Suprapubic skin (tissue), 4 donors: ENCODE measurements around the gene FAH. TPM values are rescaled to one million over a fixed set of nuclear protein-coding genes. Genes with fewer than 3 reads are reported as not detected.

Source experiments
- DNase-seq, 2 donors: peaks; one replicate each; pipeline ENCODE4 v3.0.0-alpha.2; 2019; ENCODE audit warnings: low spot score in 2 of 2
- H3K27ac ChIP-seq: fragments of 200-600 bp; sonication (generic); one replicate; pipeline ENCODE4 v1.5.1; 2019
- H3K27me3 ChIP-seq: fragments of 200-600 bp; sonication (generic); one replicate; pipeline ENCODE4 v1.5.1; 2019
- H3K36me3 ChIP-seq: fragments of 200-600 bp; sonication (generic); one replicate; pipeline ENCODE4 v1.5.1; 2019
- H3K4me1 ChIP-seq: fragments of 200-600 bp; sonication (generic); one replicate; pipeline ENCODE4 v1.5.1; 2019
- H3K4me3 ChIP-seq: fragments of 200-600 bp; sonication (generic); one replicate; pipeline ENCODE4 v1.5.1; 2019; ENCODE audit warnings: mild to moderate bottlenecking
- H3K9me3 ChIP-seq: fragments of 200-600 bp; sonication (generic); one replicate; pipeline ENCODE4 v1.5.1; 2019
- CTCF ChIP-seq, 2 donors: fragments of 200-600 bp in 1 of 2; fragments of 450-650 bp in 1 of 2; sonication (generic) in 1 of 2; IDR thresholded peaks; one replicate each; pipeline ENCODE4 v1.5.1; 2016 to 2019; ENCODE audit warnings: antibody characterized with exemption in 2 of 2, mild to moderate bottlenecking in 1 of 2, moderate library complexity in 1 of 2
- EP300 ChIP-seq: sonication (generic); formaldehyde crosslinking; IDR thresholded peaks from one replicate; pipeline ENCODE4 v1.6.1; 2017; ENCODE audit warnings: antibody characterized with exemption
- POLR2A ChIP-seq, 2 donors: fragments of 450-650 bp; IDR thresholded peaks; one replicate each; pipeline ENCODE4 v1.6.1; 2017; ENCODE audit warnings: antibody characterized with exemption in 2 of 2, mild to moderate bottlenecking in 2 of 2, moderate library complexity in 2 of 2
- POLR2AphosphoS5 ChIP-seq, 3 donors: sonication (generic); formaldehyde crosslinking; IDR thresholded peaks; one replicate each; pipeline ENCODE4 v1.6.1; 2017; ENCODE audit warnings: antibody characterized with exemption in 3 of 3
- WGBS: methylation state at CpG from one replicate; pipeline ENCODE4 v1.1.5; 2018; 5-methylcytosine and 5-hydroxymethylcytosine counted together
- total RNA-seq, 4 donors: library from RNA; depleted of rRNA; stranded (reverse); fragments of >200 nt; gene quantifications; one replicate each; pipeline ENCODE4 v1.1.0, GENCODE V29; 2016

FAH gene
- total RNA-seq, 4 donors from 2014 or later: 10.8 to 16.3 (median 12.1) TPM

GRCh38 chr15:80191198-80191597 is 38.4 kb downstream of the FAH start:
- no peak overlapping the region for H3K4me3 ChIP-seq
- DNase-seq: no peak
- H3K9me3 ChIP-seq: no peaks in the 10 kb centered on the region
- no peak overlapping the region for H3K27ac ChIP-seq
- 95% methylated on average over 2 of the region's 2 CpGs for WGBS
- H3K27me3 ChIP-seq: no peaks in the 10 kb centered on the region
- TF ChIP-seq EP300: no peak
- no peak for TF ChIP-seq POLR2AphosphoS5 (IDR thresholded peaks at IDR 0.05)
- no peak for TF ChIP-seq POLR2A (IDR thresholded peaks at IDR 0.05)
- TF ChIP-seq CTCF (IDR thresholded peaks at IDR 0.05): no peak
- H3K4me1 ChIP-seq: no peaks in the 10 kb centered on the region
- H3K36me3 ChIP-seq: peaks cover 10% of the 10 kb centered on the region

- H3K27me3 ChIP-seq: no peaks in the 10 kb centered on the region
- no peak overlapping the region for H3K4me3 ChIP-seq
- DNase-seq: no peak
- H3K36me3 ChIP-seq: peaks cover 1% of the 10 kb centered on the region
- no peaks in the 10 kb centered on the region for H3K9me3 ChIP-seq
- TF ChIP-seq CTCF (IDR thresholded peaks at IDR 0.05) (no peak), POLR2A (IDR thresholded peaks at IDR 0.05) (no peak), EP300 (no peak), POLR2AphosphoS5 (IDR thresholded peaks at IDR 0.05) (no peak)
- no peak overlapping the region for H3K27ac ChIP-seq
- WGBS: 87% methylated on average over 8 of the region's 8 CpGs
- no peaks in the 10 kb centered on the region for H3K4me1 ChIP-seq
These were observed 39.2 kb downstream of the FAH start for GRCh38 chr15:80191897-80192595.

GRCh38 chr15:80194186-80194585 is 41.4 kb downstream of the FAH start:
- no peaks in the 10 kb centered on the region for H3K4me1 ChIP-seq
- no peaks in the 10 kb centered on the region for H3K9me3 ChIP-seq
- 100% methylated on average over 1 of the region's 1 CpG for WGBS
- H3K36me3 ChIP-seq: no peaks in the 10 kb centered on the region
- no peak overlapping the region for H3K27ac ChIP-seq
- no peak for DNase-seq
- no peaks in the 10 kb centered on the region for H3K27me3 ChIP-seq
- H3K4me3 ChIP-seq: no peak overlapping the region
- TF ChIP-seq EP300 (no peak), CTCF (IDR thresholded peaks at IDR 0.05) (no peak), POLR2AphosphoS5 (IDR thresholded peaks at IDR 0.05) (no peak), POLR2A (IDR thresholded peaks at IDR 0.05) (no peak)

- Histone ChIP-seq H3K27me3 (no peaks in the 10 kb centered on the region), H3K36me3 (no peaks in the 10 kb centered on the region), H3K9me3 (no peaks in the 10 kb centered on the region), H3K4me1 (no peaks in the 10 kb centered on the region), H3K27ac (no peak overlapping the region), H3K4me3 (no peak overlapping the region)
- TF ChIP-seq CTCF (IDR thresholded peaks at IDR 0.05) (no peak), POLR2AphosphoS5 (IDR thresholded peaks at IDR 0.05) (no peak), EP300 (no peak), POLR2A (IDR thresholded peaks at IDR 0.05) (no peak)
- WGBS: 100% methylated on average over 1 of the region's 1 CpG
- DNase-seq: no peak
These were observed 42.1 kb downstream of the FAH start for GRCh38 chr15:80194914-80195313.

GRCh38 chr15:80199366-80199765 is 46.6 kb downstream of the FAH start:
- DNase-seq: peak in 1 of 2 donors; percentile 38
- no peaks in the 10 kb centered on the region for H3K36me3 ChIP-seq
- TF ChIP-seq POLR2A (IDR thresholded peaks at IDR 0.05) (no peak), EP300 (no peak), CTCF (IDR thresholded peaks at IDR 0.05) (no peak), POLR2AphosphoS5 (IDR thresholded peaks at IDR 0.05) (no peak)
- no peaks in the 10 kb centered on the region for H3K9me3 ChIP-seq
- H3K4me3 ChIP-seq: no peak overlapping the region
- H3K27me3 ChIP-seq: no peaks in the 10 kb centered on the region
- 90% methylated on average over 2 of the region's 2 CpGs for WGBS
- peaks cover 6% of the 10 kb centered on the region for H3K4me1 ChIP-seq
- H3K27ac ChIP-seq: no peak overlapping the region
